Measurements from ENCODE around the gene SESTD1.

DNA sequence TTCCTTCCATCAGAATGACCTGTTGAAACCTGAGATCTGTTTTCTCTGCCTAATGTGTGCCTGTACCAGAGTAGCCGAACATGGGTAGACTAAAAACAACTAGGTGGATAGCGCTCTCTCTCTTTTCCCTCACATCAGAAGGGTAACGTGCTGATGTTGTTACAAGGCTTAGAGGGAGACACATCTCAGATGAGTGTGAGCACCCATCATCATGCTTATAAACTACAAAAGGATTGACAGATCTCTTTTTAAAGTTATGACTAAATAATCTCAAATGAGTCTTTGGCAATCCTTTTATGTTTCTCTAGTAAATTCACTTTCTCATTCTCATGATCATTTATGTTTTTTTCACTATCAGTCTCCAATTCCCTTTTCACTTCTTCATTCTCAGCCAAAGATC lies 139.2 kb downstream of the SESTD1 start:
- TF ChIP-seq, protein P1, sequence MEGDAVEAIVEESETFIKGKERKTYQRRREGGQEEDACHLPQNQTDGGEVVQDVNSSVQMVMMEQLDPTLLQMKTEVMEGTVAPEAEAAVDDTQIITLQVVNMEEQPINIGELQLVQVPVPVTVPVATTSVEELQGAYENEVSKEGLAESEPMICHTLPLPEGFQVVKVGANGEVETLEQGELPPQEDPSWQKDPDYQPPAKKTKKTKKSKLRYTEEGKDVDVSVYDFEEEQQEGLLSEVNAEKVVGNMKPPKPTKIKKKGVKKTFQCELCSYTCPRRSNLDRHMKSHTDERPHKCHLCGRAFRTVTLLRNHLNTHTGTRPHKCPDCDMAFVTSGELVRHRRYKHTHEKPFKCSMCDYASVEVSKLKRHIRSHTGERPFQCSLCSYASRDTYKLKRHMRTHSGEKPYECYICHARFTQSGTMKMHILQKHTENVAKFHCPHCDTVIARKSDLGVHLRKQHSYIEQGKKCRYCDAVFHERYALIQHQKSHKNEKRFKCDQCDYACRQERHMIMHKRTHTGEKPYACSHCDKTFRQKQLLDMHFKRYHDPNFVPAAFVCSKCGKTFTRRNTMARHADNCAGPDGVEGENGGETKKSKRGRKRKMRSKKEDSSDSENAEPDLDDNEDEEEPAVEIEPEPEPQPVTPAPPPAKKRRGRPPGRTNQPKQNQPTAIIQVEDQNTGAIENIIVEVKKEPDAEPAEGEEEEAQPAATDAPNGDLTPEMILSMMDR (conservative IDR thresholded peaks at IDR 0.05): no peak
- no peak for TF ChIP-seq EZH2 (IDR thresholded peaks at IDR 0.05; ENCODE audit: low read depth)
